ENCODE results near the gene CEP41.

Gene CEP41

DNA sequence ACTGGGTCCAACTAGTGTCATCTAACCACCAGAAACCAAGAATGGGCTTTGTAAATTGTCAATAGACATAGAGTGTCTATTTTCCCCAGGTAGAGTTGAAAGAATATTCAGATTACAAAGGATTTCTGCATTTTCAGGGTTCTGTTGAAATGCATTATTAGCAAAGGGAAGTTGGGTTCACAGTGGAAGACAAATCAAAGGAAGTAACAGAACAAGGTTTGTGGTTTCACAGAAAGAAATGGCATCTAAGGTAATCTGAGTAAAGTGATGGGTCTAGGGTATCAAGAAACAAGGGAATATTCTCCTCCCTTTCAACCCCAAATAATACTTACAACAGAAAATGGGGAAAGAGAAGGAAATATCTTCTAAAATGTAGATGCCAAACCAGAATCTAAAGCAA is 25.8 kb downstream of the CEP41 start:
- DNase-seq: no peak

DNA sequence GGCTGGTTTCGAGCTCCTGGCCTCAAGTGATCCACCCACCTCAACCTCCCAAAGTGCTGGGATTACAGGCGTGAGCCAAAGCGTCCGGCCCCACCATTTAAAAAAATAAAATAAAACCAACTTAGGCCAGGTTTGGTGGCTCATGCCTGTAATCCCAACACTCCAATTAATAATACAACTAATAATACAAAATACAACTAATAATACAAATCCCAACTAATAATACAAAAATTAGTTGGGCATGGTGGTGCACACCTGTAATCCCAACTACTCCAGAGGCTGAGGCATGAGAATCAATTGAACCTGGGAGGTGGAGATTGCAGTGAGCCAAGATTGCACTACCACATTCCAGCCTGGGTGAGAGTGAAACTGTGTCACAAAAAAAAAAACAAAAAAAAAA is 27.6 kb downstream of the CEP41 start:
- no peak for DNase-seq

DNA sequence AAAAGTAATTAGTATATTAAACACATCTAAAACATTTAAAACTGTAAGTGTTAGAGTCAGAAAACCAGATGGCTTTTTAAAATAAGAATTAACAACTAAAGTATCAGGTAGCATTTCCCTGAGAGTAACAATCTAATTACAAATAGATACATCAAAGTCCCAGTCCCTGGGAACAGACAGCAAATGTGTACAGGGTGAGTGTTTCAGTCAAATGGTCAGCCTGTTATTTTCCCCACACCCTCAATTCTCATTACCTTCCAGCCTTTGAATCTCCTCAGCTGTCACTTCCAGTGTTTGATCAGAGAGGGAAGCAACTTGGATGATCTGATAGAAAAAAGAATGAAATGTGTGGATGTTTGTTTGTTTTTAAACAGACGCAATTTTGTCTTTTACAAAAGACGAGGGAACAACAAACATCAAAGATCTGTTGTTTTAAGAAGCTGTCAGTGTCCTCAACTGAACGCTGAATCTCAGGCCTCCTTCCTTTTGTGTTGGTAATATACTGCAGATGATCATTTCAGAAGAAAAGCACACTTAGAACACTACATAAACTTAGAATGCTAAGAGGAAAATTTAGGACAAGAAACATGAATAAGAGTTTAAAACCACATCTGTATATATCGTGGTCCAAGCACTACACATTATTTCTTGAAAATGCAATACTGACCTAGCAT is 29.8 kb downstream of the CEP41 start:
- DNase-seq: no peak

DNA sequence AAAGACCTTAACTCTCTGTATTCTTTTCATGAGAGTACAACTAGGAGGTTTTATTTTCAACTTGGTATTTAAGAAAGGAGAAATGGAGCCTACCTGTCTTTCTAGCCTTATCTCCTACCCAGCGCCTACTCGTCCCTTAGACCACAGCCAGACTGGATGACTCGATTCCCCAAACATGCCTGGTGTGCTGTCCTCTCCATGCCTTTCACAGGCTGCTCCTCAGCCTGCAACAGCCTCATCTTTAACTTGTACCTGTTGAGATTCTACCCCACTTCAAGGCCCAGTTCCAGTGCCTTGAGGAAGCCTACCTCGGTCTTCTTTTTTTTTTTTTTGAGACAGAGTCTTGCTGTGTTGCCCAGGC is 31.1 kb downstream of the CEP41 start:
- no peak for DNase-seq

DNA sequence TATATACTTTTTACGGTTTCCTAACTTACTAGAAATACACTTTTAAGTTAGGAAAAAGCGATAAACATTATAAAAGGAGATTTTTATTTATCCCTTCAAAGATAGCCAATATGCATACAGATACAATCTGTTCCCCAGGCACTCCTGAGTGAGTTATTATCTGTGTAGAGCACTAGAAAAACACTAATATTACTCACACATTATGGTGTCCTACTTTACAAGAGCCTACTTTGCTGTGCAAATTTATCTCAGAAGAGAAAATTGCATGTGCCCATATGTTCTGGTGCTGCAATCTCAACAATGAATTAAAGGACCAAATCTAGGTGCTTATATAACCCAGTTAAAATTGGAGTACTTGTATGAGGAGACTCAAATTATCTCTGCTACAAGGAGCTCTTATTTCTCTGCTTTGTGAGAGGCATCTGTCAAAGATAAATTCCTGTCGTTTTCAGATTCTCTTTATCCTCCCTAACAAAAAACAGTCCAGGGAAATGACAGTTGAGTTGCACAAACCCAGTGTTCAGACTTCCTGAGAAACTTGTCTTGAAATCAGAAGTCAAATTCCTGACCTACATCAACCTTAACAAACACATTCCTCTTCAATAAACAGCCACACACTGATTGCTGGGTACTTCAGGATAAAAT is 31.6 kb downstream of the CEP41 start:
- no peak for DNase-seq

DNA sequence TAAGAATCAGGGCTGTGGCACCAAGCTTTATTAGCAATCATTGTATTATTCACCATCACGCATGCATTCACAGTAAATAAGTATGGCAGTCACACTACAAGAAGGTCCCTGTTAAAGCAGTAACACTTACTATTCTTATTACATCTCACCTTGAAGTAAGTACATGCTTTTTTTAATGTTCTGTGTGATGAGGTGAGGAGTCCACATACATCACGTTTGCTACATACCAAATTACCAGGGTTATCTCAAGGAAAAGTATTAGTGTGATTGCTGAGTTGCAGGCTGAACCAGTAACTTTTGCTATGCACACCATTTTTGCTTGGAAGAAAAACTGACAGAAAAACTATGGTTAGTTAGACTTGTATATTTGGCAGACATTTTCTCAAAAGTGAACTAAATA is 35.8 kb downstream of the CEP41 start:
- no peak for DNase-seq

DNA sequence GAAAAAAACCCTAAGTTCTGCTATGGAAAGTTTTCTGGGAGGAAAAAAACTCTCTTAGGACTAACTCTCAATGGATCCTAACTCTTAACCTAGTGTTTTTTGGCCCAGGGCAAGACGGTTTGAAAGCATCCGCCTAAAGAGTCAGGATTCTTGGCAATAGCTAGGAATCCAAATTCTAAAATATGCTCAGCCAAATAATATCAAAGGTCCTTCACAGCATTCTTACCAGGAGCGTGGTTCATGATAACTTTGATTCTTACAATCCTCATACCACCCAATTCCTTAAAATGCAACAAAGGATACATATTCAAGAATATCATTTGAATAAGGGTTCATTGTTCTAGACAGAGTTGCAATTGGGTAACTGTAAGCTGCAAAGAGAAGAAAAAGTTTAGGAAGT is 39.2 kb downstream of the CEP41 start:
- no peak for DNase-seq

DNA sequence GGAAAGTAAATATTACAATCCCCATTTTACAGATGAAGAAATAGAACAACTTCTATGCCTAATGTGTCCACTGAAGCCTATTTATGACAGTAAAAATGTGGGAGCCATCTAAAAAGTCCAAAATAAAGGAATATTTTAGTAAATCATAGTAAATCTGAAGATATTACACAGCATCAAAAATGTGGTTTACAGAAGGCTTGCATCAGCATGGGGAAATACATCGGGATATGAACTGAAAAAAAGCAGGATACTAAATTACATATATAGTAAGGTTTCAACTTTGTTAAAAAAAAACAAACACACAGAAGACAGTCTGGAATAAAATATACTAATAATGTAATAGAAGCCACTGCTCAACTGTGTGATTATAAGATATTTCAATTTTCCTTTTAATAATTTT is 39.7 kb downstream of the CEP41 start:
- no peak for DNase-seq

DNA sequence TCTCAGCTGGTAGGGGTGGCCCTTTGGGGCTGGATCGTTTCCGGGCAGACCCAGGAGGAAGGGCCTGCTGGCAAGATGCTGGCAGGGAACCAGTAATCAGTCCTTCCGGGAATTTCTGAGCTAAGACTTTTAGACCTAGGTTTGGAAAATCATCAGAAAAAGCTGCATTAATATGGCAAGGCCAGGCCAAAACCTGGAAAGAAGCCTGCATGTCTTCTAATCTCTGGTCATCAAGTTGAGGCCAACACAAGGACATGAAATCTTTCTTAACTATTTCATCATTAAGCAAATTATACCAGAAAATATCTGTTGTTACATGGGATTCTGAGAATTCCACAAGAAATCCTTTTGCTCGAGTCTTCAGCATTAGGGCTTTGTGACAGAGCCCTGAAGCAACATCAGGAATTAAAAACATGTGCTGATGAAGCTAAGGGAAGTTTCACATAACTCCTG is 40.7 kb downstream of the CEP41 start:
- no peak for DNase-seq

DNA sequence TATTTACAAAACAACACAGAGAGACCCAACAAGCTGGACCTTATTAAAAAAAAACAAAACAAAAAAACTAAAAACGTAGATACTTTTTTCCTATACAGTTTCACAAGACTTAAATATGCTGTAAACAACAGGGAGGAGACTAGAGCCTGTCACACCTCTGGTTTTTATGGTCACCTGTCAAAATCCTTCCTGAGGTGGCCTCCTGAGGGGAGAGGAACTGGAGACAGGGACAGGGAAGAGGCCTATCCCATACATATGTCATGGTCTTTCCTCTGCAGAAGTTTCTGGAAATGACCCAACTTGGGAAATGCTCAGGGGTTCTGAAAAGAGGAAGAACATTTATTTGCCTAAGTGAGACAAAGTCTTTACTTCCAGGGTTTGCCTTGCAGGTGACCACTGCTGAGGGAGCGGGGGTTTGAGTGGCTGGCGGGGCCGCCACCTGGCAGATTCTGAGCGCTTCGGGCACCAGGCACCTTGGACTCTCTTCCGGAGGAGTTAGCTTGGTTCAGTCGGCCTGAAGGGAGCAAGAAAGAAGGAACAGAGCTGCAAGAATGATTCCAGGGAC is 42.2 kb downstream of the CEP41 start:
- no peak for DNase-seq

DNA sequence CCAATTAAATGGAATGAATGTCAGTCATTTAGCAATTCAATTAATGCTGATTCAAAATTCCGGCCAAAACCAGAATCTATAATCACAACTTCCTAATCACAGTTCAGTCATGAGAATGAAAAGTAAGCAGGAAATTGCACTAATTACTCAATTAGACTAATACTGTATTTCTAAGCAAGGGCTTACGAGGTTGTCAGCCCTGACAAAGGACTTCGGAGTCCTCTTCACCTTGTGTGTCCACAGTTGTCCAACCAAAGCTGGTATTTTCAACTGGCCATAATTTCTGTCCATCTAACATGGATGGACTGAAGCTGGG is 43.1 kb downstream of the CEP41 start:
- no peak for DNase-seq

DNA sequence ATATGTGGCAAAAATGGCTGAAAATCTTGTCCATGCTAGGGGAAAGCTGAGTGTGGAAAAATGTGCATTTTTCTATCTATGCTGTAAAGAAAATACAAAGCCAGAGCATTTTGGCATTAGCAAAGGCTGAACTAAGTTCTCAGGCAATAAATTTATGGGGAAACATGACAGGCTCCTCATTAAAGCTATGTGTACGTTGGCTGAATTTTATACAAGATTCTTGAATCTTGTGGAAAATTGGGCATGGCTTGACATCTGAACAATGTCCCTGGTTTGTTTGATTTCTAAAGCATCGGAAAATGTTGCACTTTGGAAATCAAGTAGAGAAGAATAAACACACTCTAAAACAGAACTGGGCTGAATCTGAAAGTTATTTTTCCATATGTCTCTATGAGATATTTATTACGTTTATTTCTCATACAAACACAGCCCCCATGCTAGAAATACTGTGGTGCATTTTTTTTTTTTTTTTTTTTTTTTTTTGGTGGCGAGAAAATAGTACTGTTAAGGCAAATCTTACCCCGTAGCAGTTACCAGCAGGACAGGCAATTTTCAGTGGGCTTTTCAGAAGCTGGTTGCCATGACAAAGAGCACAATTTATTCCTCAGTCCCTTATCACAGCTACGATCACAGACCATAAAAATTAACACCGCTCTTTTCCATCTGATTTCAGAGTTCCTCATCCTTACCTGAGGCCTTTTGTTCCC is 43.6 kb downstream of the CEP41 start:
- DNase-seq: no peak

DNA sequence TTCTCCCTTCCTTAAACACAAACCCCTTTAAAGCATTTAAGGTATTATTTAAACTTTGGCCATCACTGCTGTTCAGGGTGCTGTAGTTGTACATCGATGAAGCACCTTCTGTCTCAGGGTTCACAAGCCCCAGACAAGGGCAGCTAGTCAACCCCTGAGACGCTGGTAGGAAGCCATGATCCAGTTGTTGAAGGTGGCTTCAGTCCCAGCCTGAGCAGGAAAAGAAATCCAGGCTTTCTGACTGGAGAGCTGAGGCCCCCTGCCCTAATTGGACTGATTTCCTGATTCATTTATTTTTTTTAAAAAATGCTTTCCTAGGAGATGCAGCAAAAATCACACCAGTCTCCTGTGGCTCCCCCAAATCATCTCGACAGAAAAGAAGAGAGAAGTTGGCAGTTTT is 44.7 kb downstream of the CEP41 start:
- DNase-seq: no peak

DNA sequence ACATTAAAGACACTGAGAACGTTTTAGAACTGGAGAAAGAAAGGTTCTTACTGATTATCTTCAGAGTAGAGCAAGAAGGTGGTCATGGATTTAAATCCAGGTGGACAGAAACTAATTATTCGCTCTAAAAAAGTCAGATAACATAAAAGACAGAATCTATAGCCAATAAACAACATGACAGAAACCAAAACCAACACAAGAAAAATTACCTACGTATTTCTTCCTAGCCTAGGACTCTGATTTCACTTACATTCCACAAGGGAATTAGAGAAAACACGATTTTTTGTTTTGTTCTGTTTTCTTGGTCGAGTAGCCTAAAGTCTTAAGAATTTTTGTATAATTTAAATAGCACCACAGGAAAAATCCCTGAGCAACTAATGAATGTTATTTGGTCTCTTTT is 45.4 kb downstream of the CEP41 start:
- no peak for DNase-seq

DNA sequence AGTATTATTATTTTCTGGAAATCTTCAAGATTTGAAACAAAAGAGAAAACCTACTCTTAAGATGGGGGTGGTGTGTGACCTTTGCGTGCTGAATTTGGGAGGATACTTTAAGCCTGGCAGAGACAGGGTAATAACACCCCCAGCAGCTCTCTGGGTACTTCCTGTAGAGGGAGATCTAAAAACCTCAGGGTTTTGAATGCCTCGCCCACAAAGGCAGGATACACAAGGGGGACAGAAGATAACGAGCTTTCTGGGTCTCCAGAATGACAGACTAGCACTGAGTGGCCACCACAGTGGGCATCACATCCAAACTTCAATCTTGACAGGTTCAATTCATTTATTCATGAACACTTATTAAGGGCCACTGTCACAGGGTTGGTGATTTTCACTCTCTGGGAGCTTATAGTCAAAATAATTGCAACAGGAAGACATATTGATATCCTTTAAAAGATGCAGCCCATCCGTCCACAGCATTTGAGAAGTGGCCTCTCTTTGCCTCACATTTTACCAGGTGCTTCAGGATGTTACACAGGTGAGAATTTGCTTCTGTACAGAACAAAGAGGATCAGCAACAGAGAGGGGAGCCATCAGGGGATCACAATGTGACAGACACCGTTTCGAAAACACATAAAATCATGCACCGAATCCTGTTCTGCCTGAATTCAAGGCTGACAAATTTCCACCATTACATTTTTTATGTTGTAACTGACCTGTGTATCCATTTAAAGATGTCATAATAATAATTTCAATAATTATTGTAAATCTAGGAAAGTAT is 46.2 kb downstream of the CEP41 start:
- DNase-seq: no peak

DNA sequence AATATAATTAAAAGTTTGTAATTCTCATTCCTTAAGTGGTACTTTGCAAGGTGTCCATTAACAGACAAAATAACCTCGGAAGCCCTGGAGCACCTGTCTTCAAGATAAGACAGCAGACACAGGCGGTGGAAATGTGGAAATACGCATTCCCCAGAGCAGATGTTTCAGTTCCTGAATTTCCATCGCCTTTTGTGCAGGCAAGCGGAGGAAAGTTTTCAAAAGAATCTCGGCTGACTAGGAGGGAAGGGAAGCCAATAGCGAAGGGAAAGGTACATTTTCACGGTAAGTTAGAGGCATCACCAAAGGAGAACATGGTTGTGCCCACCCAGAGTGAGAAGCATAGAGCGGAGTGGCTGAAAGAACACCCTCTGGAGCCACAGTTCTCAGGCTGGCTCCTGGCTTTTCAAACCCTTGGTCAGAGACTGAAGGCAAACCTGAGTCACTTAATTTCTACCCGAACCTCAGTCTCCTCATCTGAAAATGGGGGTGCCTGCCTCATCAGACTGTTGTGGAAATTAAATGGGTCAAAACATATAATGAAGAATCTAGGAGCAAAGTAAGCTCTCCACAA is 46.9 kb downstream of the CEP41 start:
- no peak for DNase-seq

DNA sequence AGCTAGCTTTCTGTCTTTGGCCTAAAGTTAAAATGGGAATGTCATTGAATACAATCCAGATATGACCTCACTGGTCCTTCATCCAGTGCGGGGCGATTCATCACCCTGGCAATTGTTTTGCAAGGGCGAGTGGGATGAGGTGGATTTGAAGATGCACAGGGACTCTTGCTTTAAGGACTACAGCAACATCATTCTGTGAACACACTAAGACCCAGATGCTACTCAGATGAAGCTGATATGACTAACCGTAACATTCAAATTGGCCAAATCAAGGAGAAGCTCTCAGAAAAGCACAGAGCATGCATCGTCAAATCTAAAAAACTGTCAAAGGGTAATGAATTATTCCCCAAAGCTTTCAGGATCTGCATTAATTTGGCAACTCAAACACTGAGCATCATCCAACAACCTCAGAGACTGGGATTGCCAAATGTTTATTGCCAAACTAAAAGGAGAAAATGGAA is 47.7 kb downstream of the CEP41 start:
- DNase-seq: no peak

DNA sequence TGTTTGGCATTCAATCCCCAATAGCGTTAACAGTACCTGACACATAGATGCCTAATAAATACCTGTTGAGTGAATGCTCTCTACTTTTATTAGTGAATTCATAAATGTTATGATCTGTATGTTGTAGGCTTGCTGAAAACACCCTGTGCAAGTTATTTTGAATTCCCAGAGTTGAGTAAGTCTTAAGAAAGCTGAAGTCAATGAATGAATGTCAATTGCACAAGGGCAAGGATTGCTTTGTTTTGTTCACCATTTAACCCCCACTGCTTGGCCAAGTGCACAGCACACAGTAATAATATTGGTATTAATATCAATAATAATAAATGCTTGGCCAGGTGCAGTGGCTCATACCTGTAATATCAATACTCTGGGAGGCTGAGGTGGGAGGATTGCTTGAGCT is 50.3 kb downstream of the CEP41 start:
- DNase-seq: no peak

DNA sequence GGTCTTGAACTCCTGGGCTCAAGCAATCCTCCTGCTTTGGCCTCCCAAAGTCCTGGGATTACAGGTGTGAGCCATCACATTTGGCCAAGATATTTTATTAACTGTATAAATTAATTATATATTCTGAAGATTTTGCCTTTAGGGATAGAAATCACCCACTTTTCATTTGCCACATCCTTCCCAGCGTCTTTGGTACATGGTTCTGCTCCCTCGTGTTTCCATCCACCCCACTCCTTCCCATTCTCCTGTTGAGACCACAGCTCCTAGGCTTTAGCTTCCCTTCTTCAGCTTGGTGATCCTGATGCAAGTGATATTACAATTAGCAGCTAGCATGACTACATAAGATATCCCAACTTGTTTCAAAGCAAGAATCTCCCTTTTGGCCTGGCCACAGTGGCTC is 52.1 kb downstream of the CEP41 start:
- DNase-seq: no peak

DNA sequence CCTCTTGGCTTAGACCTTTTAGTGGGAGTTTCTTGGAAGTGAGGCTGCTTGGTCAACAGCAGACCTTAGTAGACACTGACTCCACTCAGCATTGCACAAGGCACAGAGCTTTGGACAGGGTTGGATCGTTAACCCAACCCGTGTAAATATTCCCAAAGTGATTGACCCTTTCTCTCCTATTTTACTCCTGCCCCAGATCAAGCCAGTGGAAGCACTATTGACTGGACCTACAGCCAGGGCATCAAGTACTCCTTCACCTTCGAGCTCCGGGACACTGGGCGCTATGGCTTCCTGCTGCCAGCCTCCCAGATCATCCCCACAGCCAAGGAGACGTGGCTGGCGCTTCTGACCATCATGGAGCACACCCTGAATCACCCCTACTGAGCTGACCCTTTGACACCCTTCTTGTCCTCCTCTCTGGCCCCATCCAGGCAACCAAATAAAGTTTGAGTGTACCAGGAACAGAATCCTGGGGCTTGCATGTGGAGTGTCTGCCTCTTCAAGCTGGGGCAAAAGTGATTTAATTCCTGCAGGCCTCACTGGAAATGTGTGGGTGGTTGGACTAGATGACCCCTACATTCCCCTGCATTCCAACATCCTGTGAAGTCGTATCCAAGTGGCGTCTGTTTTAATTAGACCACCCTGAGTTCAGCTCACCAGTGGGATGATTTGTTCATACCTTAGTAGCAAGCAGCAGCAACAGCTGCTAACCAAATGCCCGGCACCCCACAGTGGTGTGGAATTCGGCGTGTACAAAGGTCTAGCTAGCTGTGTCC is 53.0 kb downstream of the CEP41 start:
- DNase-seq: no peak

DNA sequence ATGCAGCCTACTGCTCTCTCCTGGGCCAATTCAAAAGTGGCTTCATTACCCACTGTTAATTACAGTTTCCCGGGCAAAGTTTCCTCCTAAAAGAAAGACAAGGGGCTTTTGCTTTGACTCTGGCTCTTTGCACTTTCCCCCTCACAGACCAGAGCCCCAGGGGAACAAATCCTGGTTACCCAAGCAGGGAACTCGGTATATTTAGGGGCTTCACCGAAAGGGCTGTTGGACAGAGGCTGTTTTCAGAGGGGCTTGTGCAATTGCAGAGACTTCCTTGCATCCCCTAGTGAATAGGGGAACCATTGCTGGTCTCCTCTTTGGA is 53.5 kb downstream of the CEP41 start:
- no peak for DNase-seq

DNA sequence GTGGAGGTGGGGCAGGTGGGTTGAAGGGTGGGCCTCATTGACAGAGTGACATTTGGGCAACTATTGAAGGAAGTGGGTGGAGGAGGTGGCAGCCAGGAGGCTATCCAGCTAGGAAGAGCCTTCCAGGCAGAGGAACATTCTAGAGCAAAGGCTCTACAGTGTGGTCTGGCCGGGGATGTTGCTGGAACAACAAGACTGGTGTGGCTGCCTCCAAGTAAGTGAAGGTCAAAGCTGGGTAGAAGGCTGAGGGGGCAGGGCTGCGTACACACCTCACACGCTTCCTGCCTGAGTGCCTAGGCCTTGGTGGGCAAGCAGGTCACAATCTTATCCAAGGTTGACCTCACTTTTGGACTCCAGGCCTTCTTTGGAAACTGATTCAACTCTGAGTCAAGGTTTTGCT is 53.9 kb downstream of the CEP41 start:
- DNase-seq: no peak
